ENCODE results near the gene EIF3F. TPM values are rescaled to one million over a fixed set of nuclear protein-coding genes. Genes with fewer than 3 reads are reported as not detected.
"Not testable (repeated sequence)": the region's sequence is repeated elsewhere in the genome, so short reads cannot be mapped to it uniquely, and the experiment has no call there.

The EIF3F gene
- total RNA-seq, 4 donors from 2014 or later, result 335 to 691 (median 463) TPM

DNA sequence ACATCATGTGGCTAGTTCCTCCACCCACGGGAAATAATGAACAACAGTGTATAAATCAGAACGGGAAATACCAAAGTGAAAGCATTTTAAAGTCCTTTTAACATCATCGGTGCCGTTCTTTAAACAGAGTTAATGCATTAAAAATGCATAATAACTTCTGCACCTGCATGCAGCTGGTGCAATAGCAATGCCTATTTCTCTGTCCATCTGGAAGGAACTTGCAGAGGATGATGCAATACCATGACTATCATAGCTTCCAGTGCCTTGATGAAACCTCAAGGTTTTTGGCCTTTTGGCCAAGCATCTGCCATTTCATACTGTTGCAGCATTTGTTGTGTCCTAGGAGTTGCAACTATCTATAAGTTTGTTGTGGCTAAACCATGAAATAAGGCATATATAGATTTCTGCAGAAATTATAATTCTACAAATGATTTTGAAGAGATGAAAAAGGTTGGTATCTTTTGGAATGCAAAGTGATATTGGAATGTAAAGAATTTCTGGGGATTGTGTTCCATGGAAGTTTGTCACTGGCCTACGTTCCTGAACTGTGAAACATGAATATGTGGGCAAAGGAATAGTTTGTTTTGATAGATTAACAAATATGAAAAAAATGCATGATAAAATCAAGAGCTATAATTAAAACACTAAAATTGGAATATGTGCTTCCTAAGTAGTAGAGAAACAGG lies 9.8 kb upstream of the EIF3F start:
- 35% methylated on average over 5 of the region's 5 CpGs for WGBS
- Histone ChIP-seq H3K27ac (no peak overlapping the region), H3K36me3 (no peaks in the 10 kb centered on the region), H3K27me3 (no peaks in the 10 kb centered on the region), H3K9me3 (no peaks in the 10 kb centered on the region), H3K4me3 (no peak overlapping the region), H3K4me1 (no peaks in the 10 kb centered on the region)
- DNase-seq (ENCODE audit: low spot score in 2 of 2), result no peak
- TF ChIP-seq POLR2AphosphoS5 (IDR thresholded peaks at IDR 0.05), result no peak
- TF ChIP-seq, protein P1, sequence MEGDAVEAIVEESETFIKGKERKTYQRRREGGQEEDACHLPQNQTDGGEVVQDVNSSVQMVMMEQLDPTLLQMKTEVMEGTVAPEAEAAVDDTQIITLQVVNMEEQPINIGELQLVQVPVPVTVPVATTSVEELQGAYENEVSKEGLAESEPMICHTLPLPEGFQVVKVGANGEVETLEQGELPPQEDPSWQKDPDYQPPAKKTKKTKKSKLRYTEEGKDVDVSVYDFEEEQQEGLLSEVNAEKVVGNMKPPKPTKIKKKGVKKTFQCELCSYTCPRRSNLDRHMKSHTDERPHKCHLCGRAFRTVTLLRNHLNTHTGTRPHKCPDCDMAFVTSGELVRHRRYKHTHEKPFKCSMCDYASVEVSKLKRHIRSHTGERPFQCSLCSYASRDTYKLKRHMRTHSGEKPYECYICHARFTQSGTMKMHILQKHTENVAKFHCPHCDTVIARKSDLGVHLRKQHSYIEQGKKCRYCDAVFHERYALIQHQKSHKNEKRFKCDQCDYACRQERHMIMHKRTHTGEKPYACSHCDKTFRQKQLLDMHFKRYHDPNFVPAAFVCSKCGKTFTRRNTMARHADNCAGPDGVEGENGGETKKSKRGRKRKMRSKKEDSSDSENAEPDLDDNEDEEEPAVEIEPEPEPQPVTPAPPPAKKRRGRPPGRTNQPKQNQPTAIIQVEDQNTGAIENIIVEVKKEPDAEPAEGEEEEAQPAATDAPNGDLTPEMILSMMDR (IDR thresholded peaks at IDR 0.05), result no peak
- TF ChIP-seq POLR2A (IDR thresholded peaks at IDR 0.05), result no peak
- no peak for TF ChIP-seq EP300 (IDR thresholded peaks at IDR 0.05)

DNA sequence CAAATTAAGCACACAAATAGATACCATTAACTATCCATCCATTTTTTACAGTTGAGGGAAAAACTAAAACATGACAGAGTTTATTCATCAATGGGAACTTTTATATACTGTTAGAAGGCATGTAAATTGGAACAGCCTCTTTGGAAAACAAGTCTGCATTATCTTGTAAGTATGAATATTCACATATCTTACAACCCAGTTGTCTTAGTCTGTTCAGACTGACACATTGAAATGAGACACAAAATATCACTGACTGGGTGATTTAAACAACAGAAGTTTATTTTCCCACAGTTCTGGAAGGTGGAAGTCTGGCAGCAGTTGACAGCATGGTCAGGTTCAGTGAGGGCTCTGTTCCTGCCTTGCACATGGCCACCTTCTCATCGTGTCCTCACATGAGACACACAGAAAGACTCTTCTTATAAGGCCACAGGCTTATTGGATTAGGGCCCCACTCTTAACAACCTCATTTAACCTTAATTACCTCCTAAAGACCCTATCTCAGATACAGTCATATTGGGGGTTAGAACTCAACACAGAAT lies 5.4 kb upstream of the EIF3F start:
- H3K27me3 ChIP-seq, result no peaks in the 10 kb centered on the region
- H3K4me1 ChIP-seq, result peaks cover 8% of the 10 kb centered on the region
- no peak overlapping the region for H3K27ac ChIP-seq
- H3K9me3 ChIP-seq, result no peaks in the 10 kb centered on the region
- no peak overlapping the region for H3K4me3 ChIP-seq
- WGBS, result 78% methylated on average over 1 of the region's 1 CpG
- TF ChIP-seq EP300 (IDR thresholded peaks at IDR 0.05) (no peak), POLR2AphosphoS5 (IDR thresholded peaks at IDR 0.05) (no peak), POLR2A (IDR thresholded peaks at IDR 0.05) (no peak)
- TF ChIP-seq, protein P1 (IDR thresholded peaks at IDR 0.05), result no peak
- DNase-seq (ENCODE audit: low spot score in 2 of 2), result no peak
- no peaks in the 10 kb centered on the region for H3K36me3 ChIP-seq

GRCh38 chr11:7982582-7983119 lies 4.5 kb upstream of the EIF3F start:
- DNase-seq (ENCODE audit: low spot score in 2 of 2), result no peak
- H3K36me3 ChIP-seq, result no peaks in the 10 kb centered on the region
- no peaks in the 10 kb centered on the region for H3K27me3 ChIP-seq
- no peak for TF ChIP-seq EP300 (IDR thresholded peaks at IDR 0.05)
- no peak for TF ChIP-seq POLR2A (IDR thresholded peaks at IDR 0.05)
- no peak for TF ChIP-seq POLR2AphosphoS5 (IDR thresholded peaks at IDR 0.05)
- TF ChIP-seq, protein P1 (IDR thresholded peaks at IDR 0.05), result no peak
- no peaks in the 10 kb centered on the region for H3K9me3 ChIP-seq
- WGBS, result 71% methylated on average over 1 of the region's 1 CpG
- no peak overlapping the region for H3K4me3 ChIP-seq
- peaks cover 9% of the 10 kb centered on the region for H3K4me1 ChIP-seq
- H3K27ac ChIP-seq, result no peak overlapping the region

DNA sequence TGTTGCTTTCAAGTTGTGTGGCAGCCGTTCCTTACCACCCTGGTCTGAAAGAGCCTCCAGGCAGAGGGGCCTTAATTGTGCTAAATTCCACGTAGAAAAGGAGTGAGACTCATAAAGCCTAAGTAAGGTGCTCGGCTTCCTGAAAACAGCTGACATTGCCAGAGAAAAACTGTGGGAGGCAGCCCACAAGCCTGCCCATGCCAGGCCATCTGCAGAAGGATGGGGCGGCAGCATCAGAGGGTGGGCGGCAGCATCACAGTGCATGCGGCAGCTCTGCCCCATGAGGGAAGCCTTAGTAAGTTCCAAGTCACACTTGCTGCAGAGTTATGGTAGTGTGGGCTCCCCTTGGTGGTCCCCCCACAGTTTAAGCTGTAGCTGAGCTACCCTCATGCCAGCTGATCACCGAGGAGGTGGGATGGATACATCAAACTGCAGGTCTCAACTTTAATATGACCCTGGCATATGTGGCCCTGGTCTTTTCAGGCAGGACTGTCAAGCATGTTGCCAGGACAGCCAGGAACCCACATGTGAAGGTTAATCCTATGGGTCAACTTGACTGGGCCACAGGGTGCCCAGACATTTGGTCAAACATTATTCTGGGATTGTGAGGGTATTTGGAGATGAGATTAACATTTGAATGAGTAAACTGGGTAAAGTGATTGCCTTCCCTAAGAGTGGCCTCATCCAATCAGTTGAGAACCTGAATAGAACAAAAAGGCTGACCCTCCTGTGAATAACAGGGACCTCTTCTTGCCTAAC lies 3.1 kb upstream of the EIF3F start:
- H3K4me3 ChIP-seq, result no peak overlapping the region
- TF ChIP-seq, protein P1 (IDR thresholded peaks at IDR 0.05), result no peak
- no peak for TF ChIP-seq POLR2A (IDR thresholded peaks at IDR 0.05)
- TF ChIP-seq POLR2AphosphoS5 (IDR thresholded peaks at IDR 0.05), result no peak
- no peak for TF ChIP-seq EP300 (IDR thresholded peaks at IDR 0.05)
- peaks cover 23% of the 10 kb centered on the region for H3K4me1 ChIP-seq
- no peak for DNase-seq (ENCODE audit: low spot score in 2 of 2)
- no peak overlapping the region for H3K27ac ChIP-seq
- no peaks in the 10 kb centered on the region for H3K9me3 ChIP-seq
- H3K36me3 ChIP-seq, result no peaks in the 10 kb centered on the region
- 45% methylated on average over 3 of the region's 7 CpGs for WGBS
- H3K27me3 ChIP-seq, result no peaks in the 10 kb centered on the region

GRCh38 chr11:7987560-7987883 lies 385 bp downstream of the EIF3F start:
- H3K27me3 ChIP-seq; H3K9me3 ChIP-seq; DNase-seq (ENCODE audit: low spot score in 2 of 2): not testable (repeated sequence)
- Histone ChIP-seq H3K4me1 (peaks cover 29% of the 10 kb centered on the region), H3K36me3 (peaks cover 13% of the 10 kb centered on the region), H3K4me3 (peak overlapping the region; percentile 72), H3K27ac (peak overlapping the region; percentile 28)
- 4% methylated on average over 13 of the region's 13 CpGs for WGBS

All from suprapubic skin (tissue), 4 donors.